Fibroblast of lung (primary cell): ENCODE measurements around the gene FANCE.

ENCODE experiments used
- EZH2 ChIP-seq: IDR thresholded peaks from 2 replicates; pipeline ENCODE4 v1.5.1; 2012; ENCODE audit warnings: low read length, control low read depth, mild to moderate bottlenecking; ENCODE audit errors: missing control alignments
- TF ChIP-seq, protein P1 (sequence below), 2 donors: IDR thresholded peaks in 1 of 2; conservative IDR thresholded peaks in 1 of 2; 1 replicate in 1 of 2; 2 replicates in 1 of 2; pipeline ENCODE4 v1.5.1; 2011 to 2012; ENCODE audit warnings: low read length in 2 of 2, control low read depth in 1 of 2, inconsistent platforms in 1 of 2, low read depth in 1 of 2, mild to moderate bottlenecking in 1 of 2

DNA sequence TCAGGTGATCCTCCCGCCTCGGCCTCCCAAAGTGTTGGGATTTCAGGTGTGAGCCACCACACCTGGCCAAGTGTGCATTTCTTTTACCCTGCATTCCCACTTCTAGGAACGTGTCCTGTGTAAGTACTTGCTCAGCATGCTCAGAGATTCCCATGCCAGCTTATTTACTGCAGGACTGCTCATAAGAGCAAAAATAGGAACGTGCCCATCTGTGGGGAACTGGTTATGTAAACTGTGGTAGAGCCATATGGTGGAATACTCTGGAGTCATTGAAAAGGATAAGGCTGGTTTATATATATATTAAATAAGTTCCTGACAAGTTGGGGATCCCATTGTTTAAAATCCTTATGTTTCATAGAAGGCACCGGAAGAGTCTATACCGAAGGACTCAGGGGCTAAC is 38.2 kb upstream of the FANCE start:
- TF ChIP-seq, protein P1, sequence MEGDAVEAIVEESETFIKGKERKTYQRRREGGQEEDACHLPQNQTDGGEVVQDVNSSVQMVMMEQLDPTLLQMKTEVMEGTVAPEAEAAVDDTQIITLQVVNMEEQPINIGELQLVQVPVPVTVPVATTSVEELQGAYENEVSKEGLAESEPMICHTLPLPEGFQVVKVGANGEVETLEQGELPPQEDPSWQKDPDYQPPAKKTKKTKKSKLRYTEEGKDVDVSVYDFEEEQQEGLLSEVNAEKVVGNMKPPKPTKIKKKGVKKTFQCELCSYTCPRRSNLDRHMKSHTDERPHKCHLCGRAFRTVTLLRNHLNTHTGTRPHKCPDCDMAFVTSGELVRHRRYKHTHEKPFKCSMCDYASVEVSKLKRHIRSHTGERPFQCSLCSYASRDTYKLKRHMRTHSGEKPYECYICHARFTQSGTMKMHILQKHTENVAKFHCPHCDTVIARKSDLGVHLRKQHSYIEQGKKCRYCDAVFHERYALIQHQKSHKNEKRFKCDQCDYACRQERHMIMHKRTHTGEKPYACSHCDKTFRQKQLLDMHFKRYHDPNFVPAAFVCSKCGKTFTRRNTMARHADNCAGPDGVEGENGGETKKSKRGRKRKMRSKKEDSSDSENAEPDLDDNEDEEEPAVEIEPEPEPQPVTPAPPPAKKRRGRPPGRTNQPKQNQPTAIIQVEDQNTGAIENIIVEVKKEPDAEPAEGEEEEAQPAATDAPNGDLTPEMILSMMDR (conservative IDR thresholded peaks at IDR 0.05 in 1 of 2, IDR thresholded peaks at IDR 0.05 in 1 of 2; ENCODE audit: low read depth in 1 of 2, low read length in 2 of 2), result no peak
- TF ChIP-seq EZH2, result no peak
